Medulla oblongata (tissue), 1 donor: ENCODE results near the gene LIN7B.
A peak's percentile ranks its signal among the peaks of the same experiment; 100 is the strongest.
"Not testable (repeated sequence)": the region's sequence is repeated elsewhere in the genome, so short reads cannot be mapped to it uniquely, and the experiment has no call there.

Experiments used
- DNase-seq: peaks from one replicate; pipeline ENCODE4 v3.0.0-alpha.2; 2015; ENCODE audit errors: extremely low spot score

The LIN7B gene

GRCh38 chr19:49118565-49119410 is 4.6 kb downstream of the LIN7B start, which contains the start of gene C19orf73:
Gene C19orf73, minus strand, starts transcription at chr19:49119143. Its CDS starts 121 bp downstream, at chr19:49119022.
- peak; percentile 97 for DNase-seq

GRCh38 chr19:49119411-49120324 is 5.5 kb downstream of the LIN7B start, which contains the start of gene PPFIA3:
Gene PPFIA3, plus strand, starts transcription at chr19:49119544. Its CDS starts 8,330 bp downstream, at chr19:49127874.
- peak; percentile 61 for DNase-seq

- DNase-seq = no peak
Measured at GRCh38 chr19:49120325-49120683, 6.1 kb downstream of the LIN7B start.

GRCh38 chr19:49120868-49121267 is 6.7 kb downstream of the LIN7B start:
- DNase-seq = no peak

- DNase-seq = not testable (repeated sequence)
Measured at GRCh38 chr19:49121841-49122240, 7.7 kb downstream of the LIN7B start.

GRCh38 chr19:49123285-49123684 is 9.1 kb downstream of the LIN7B start:
- DNase-seq = not testable (repeated sequence)

- no peak for DNase-seq
Measured at GRCh38 chr19:49125025-49125731, 11.0 kb downstream of the LIN7B start.

- DNase-seq = no peak
Measured at GRCh38 chr19:49126575-49126974, 12.4 kb downstream of the LIN7B start.

- not testable (repeated sequence) for DNase-seq
Measured at GRCh38 chr19:49127225-49127624, 13.1 kb downstream of the LIN7B start.

- peak; percentile 98 for DNase-seq
Measured at GRCh38 chr19:49127674-49128544, 13.7 kb downstream of the LIN7B start.

- no peak for DNase-seq
Measured at GRCh38 chr19:49128545-49129237, 14.5 kb downstream of the LIN7B start.

- no peak for DNase-seq
Measured at GRCh38 chr19:49129238-49129583, 15.0 kb downstream of the LIN7B start.

- DNase-seq = no peak
Measured at GRCh38 chr19:49130325-49130724, 16.2 kb downstream of the LIN7B start.

- DNase-seq = no peak
Measured at GRCh38 chr19:49132974-49133609, 18.9 kb downstream of the LIN7B start.

GRCh38 chr19:49133621-49134454 is 19.7 kb downstream of the LIN7B start:
- DNase-seq = no peak

- DNase-seq = no peak
Measured at GRCh38 chr19:49135686-49136085, 21.5 kb downstream of the LIN7B start.

GRCh38 chr19:49136771-49137171 is 22.6 kb downstream of the LIN7B start:
- DNase-seq = no peak

- DNase-seq = no peak
Measured at GRCh38 chr19:49140951-49141350, 26.8 kb downstream of the LIN7B start.

GRCh38 chr19:49141352-49141751 is 27.2 kb downstream of the LIN7B start:
- no peak for DNase-seq
